ENCODE data around the gene PODN. TPM values are rescaled to one million over a fixed set of nuclear protein-coding genes. Genes with fewer than 3 reads are reported as not detected.

The PODN gene
- total RNA-seq, 2 experiments from 2014 or later = not detected

DNA sequence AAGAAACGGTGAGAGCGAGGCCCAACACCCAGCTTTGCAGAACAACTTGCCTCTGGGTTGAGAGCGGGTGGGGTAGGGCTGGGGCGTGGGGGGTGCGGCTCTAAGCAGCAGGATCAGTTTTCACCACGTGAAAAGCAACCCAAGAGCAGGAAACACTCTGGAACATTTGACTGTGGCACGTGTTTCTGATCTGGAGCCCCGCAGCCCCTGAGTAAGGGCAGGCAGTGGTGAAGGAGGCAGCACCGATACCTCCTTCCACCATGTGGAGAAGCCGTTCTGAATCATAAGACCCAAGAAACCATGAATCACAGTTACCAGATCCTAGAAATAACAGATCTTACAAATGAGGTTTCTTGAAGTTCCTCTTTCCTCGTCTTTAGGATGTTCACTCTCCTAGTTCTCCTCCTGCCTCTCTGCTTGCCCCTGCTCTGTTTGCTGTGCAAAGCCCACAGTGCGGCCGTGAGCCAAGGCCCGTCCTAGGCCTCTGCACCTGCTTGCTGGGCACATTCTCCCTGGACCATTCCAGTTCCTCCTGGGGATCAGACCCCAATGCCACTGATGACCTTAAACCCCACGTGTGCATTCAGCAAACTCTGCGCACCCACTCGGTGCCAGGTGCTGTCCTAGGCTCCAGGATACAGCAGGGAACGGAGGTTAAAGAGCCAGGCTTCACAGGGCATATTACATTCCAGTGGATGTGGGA is 48.5 kb downstream of the PODN start:
- H3K36me3 Mint-ChIP-seq = no peaks in the 10 kb centered on the region
- DNase-seq = peak; percentile 16
- H3K4me3 Mint-ChIP-seq = no peak overlapping the region
- H3K27ac Mint-ChIP-seq = no peak overlapping the region
- H3K4me1 Mint-ChIP-seq = peaks cover 25% of the 10 kb centered on the region
- H3K27me3 Mint-ChIP-seq = peaks cover 7% of the 10 kb centered on the region
- peaks cover 3% of the 10 kb centered on the region for H3K9me3 Mint-ChIP-seq

DNA sequence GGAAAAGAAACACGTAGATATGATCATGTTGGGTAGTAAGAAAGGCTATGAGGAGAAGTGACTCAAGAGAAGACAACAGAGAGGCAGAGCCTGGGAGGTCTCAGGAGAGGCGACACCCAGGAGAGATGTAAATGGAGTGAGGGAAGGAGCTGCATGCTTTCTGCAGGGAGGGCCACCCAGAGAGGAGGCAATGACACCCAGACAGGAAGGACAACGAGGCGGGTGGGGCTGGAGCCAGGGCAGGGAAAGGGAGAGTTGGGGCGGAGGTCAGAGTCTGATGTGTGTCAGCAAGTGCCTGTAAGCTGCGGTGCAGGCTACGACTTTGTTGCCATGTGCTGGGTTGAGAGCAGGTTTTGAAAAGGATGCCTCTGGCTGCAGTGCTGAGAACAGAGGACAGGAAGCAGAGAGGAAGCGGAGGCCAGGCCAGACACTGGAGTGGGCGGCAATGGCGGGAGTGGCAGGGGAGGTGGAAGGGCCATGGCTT is 49.1 kb downstream of the PODN start:
- Mint-ChIP-seq H3K4me3 (no peak overlapping the region), H3K36me3 (no peaks in the 10 kb centered on the region), H3K27ac (no peak overlapping the region), H3K9me3 (peaks cover 3% of the 10 kb centered on the region), H3K4me1 (peaks cover 25% of the 10 kb centered on the region), H3K27me3 (peaks cover 7% of the 10 kb centered on the region)
- DNase-seq = no peak

DNA sequence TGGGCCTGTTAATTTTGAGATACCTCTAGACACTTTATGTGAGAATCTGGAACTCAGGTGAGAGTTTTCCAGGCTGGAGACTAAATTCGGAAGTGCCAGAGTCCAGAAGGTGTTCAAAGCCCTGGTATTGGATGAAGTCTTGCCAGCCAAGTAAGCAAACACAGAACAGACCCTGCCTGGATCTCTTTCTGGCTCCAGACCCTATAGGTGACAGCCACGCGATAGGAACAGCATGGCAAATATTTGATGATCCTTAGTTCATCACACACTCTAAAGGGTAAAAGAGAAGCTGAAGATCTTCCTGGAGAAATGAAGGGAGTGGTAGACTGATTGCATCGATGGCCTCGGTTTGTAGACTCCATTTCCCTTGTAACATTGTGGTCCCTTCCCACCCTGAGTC is 49.7 kb downstream of the PODN start:
- no peaks in the 10 kb centered on the region for H3K36me3 Mint-ChIP-seq
- H3K4me3 Mint-ChIP-seq = no peak overlapping the region
- peaks cover 3% of the 10 kb centered on the region for H3K9me3 Mint-ChIP-seq
- DNase-seq = no peak
- H3K4me1 Mint-ChIP-seq = peaks cover 25% of the 10 kb centered on the region
- peaks cover 7% of the 10 kb centered on the region for H3K27me3 Mint-ChIP-seq
- no peak overlapping the region for H3K27ac Mint-ChIP-seq

DNA sequence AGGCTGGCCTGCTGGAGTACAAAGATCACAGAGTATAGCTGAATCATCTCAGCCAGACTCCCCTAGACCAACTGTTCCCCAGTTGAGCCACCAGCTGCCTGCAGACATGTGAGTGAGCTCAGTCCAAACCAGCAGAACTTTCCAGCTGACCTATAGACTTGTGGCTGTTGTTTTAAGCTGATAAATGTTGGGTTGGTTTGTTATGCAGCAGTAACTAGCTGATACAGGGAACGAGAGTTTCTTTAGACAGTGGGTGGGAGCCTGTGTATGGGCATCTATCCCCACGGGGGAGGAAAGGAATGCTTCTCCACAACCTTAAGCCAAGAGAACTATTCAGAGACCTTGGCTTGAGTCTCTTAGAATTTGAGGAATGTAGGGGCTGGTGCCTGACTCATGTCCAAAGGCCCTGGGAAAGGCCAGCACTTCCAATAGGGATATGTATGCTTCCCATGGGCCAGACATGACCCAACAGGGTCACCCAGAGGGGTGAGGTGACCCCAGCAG is 50.3 kb downstream of the PODN start:
- Mint-ChIP-seq H3K9me3 (peaks cover 3% of the 10 kb centered on the region), H3K4me1 (peaks cover 23% of the 10 kb centered on the region), H3K36me3 (no peaks in the 10 kb centered on the region), H3K27ac (no peak overlapping the region), H3K27me3 (peaks cover 7% of the 10 kb centered on the region), H3K4me3 (no peak overlapping the region)
- DNase-seq = no peak

DNA sequence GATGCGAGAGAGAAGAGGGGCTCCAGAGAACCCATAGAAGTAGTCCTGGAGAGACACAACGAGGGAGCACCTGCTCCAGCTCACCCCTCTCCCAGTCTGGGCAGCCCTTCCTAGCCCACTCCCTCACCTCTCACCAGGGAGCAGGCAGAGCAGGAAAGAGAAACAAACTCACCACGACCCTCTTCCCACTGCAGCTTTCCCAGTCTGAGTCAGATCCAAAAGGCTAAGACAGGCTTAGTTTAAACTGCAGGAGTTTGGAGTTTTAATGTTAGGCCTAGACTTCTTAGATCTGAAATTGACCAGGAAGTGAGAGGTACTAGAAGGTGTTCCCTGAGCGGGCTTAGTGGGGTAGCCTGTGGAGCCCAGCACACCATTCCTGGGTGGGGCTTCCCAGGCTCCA is 50.8 kb downstream of the PODN start:
- H3K4me1 Mint-ChIP-seq = peaks cover 17% of the 10 kb centered on the region
- peaks cover 3% of the 10 kb centered on the region for H3K9me3 Mint-ChIP-seq
- H3K36me3 Mint-ChIP-seq = no peaks in the 10 kb centered on the region
- no peak overlapping the region for H3K27ac Mint-ChIP-seq
- peaks cover 7% of the 10 kb centered on the region for H3K27me3 Mint-ChIP-seq
- H3K4me3 Mint-ChIP-seq = no peak overlapping the region
- DNase-seq = no peak

DNA sequence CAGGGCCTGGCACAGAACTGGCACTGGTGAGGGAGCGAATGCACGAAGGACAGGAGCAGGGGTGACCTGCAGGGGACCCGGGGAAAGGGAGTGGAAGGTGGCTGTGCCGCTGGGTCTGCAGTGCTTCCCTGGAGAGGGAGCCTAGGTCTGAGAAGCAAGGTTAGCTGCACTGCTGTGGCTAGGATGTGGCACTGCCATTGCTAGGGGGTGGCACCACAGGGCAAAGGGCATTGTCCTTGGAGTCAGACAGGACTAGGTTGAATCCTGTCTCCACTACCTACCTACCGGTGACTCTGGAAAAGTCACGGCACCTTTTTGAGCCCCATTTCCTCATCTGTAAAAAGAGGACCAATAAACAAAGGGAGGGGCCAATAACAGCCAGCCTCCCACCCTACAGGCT is 52.1 kb downstream of the PODN start:
- H3K9me3 Mint-ChIP-seq = peaks cover 3% of the 10 kb centered on the region
- H3K27me3 Mint-ChIP-seq = peaks cover 7% of the 10 kb centered on the region
- H3K4me3 Mint-ChIP-seq = no peak overlapping the region
- no peak overlapping the region for H3K27ac Mint-ChIP-seq
- peaks cover 12% of the 10 kb centered on the region for H3K4me1 Mint-ChIP-seq
- DNase-seq = no peak
- H3K36me3 Mint-ChIP-seq = no peaks in the 10 kb centered on the region

DNA sequence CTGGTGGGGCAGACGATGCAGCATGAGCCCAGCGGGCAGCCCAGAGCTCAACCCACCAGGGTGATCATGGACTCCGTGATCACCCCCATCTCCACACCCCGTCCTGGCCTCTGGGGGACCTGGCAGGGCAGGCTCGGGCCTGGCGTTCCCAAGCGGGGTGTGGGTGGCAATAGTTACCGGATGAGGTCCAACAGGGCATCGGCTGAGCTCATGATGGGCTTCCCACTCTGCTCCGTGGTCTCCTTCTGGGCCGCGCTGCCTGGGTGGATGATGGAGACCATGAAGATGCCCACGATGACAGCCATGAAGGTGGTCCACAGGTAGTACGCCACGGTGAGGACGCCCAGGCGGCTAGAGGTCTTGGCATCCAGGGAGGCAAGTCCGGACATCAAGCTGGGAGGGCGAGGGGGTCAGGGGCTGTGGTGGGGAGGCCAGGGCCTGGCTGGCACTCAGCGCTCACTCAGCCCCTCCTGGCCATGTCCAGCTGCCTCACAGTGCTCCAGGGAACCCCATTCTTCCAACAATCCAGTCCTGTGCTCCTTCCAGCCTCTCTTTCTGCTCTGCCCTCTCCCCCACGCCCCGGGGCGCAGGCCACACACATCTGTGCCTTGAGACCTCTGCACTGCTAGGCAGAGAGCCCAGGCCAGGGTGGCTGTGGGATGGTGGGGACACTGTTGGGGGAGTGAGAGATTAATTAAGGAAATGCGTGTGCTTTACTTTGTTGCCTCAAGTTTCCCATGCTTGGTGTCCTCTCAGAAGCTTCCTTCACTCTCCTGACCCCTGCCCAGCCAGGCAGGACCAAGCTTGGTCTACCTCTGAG is 52.8 kb downstream of the PODN start:
- H3K9me3 Mint-ChIP-seq = peaks cover 3% of the 10 kb centered on the region
- peaks cover 7% of the 10 kb centered on the region for H3K27me3 Mint-ChIP-seq
- DNase-seq = no peak
- H3K27ac Mint-ChIP-seq = no peak overlapping the region
- H3K4me3 Mint-ChIP-seq = no peak overlapping the region
- peaks cover 12% of the 10 kb centered on the region for H3K4me1 Mint-ChIP-seq
- H3K36me3 Mint-ChIP-seq = no peaks in the 10 kb centered on the region

DNA sequence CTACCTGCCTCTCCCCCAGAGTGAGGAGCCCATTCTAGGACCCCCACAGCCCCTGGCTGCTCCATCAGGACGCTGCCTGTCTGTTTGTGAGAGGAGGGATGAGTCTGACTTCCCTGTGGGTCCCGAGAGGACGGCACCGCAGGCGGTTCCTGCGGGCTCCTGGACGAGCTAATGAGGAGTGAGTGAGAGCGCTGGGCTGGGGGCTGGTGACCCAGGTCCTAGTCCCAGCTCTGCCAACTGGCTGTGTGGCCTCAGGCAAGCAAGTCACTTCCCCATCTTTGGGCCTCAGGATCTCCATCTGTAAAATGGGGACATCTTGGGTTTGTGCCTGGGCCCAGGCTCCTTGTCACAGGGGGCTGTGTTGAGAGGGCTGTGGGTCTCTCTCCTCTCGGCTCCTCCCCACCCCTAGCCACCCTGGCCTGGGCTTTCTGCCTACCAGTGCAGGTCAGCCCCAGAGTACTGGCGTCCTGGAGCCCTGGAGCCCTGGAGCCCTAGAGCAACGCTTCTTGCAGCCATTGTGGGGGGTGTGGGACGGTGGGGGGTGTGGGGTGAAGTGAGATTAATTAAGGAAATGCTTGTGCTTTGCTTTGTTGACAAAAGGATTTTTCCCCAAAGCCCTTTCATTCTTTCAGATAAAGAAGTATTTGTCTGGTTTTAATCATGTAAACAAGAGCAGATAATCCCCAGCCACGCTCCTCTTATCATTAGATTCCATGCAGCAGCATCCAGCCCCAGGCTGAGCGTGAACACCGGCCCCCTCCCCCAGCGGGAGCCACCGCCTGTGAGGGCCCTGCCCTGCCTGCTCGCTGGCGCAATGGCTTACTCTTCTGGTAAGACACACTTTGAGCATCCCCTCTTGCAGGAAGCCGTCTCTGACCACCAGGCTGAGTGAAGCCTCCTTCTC is 53.6 kb downstream of the PODN start:
- Mint-ChIP-seq H3K36me3 (no peaks in the 10 kb centered on the region), H3K4me1 (peaks cover 9% of the 10 kb centered on the region), H3K4me3 (no peak overlapping the region), H3K27me3 (peaks cover 7% of the 10 kb centered on the region), H3K9me3 (peaks cover 3% of the 10 kb centered on the region), H3K27ac (no peak overlapping the region)
- no peak for DNase-seq

DNA sequence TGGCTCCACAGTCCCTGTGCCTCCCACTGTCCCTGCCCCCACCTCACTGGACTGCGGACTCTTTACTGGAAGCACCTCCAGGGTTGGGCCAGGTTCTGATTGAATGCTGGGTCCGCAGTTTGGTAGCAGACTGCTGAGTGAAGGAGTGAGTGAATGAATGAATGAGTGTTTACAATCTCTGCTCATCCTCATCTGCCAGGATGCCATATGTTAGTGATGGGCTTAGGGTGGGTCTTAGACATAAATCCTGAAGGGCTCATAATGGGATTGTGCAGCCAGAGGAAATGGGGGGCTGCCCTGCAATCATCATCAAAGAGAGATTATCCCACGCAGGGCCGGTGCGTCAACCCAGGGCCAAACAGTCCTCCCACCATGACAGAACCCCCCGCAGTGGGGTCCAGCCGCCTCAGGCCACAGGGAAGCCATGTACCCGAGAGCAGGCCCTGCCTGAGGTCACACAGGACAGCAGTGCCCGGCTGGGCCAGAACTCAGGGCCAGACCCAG is 54.3 kb downstream of the PODN start:
- Mint-ChIP-seq H3K4me3 (no peak overlapping the region), H3K36me3 (no peaks in the 10 kb centered on the region), H3K4me1 (peaks cover 2% of the 10 kb centered on the region), H3K27me3 (peaks cover under 1% of the 10 kb centered on the region), H3K27ac (no peak overlapping the region), H3K9me3 (peaks cover 3% of the 10 kb centered on the region)
- no peak for DNase-seq

DNA sequence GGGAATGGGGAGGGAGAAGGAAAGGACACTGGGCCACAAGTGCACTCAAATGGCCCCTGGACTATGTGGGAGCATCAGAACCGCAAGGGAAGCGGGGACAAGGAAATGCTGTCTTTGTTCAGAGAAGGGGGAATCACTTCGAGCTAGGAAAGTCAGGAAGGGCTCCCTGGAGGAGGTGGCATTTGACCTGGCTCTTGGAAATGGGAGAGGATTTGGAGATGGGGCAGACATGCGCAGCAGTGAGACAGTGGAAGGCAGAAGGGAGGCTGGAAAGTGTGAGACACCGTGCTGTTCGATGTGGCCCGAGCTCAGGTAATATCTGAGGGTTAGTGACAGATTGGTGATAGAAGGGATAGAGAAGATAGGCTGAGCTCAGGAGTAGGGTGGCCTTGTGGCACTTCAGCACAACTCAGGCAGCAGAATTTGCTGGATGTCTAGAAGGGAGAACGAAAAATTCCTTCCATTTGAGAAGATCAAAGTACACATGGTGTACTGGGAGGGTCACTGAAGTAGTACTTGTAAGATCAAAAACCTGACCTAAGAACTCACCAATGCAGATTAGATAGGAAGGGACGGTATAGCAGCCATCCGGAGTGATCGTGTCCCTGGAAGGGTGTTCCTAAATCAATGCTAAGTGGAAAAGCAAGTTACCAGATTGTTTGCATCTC is 55.1 kb downstream of the PODN start:
- H3K27me3 Mint-ChIP-seq = no peaks in the 10 kb centered on the region
- no peak for DNase-seq
- H3K36me3 Mint-ChIP-seq = no peaks in the 10 kb centered on the region
- no peak overlapping the region for H3K4me3 Mint-ChIP-seq
- H3K4me1 Mint-ChIP-seq = peaks cover 3% of the 10 kb centered on the region
- H3K27ac Mint-ChIP-seq = no peak overlapping the region
- peaks cover 3% of the 10 kb centered on the region for H3K9me3 Mint-ChIP-seq

DNA sequence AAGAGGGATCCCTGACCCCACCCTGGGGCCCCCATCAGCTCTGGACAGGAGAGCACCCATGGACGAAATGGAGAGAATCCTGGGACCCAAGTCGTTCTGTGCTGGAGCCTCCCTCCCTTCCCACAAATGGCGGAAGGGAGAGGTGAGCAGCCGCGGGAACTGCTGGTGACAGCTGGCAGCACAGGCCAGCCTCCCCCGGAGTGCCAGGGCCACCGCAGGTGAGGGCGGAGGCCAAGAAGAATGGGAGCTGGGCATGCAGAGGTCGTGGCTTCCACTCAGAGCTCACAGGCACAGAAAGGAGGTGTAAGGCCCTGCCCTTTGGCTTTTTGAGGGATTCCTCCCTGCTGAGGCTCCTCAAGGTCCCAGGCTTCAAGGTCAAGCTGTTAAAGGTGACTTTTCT is 55.8 kb downstream of the PODN start:
- H3K27ac Mint-ChIP-seq = no peak overlapping the region
- no peaks in the 10 kb centered on the region for H3K36me3 Mint-ChIP-seq
- H3K4me1 Mint-ChIP-seq = peaks cover 3% of the 10 kb centered on the region
- H3K9me3 Mint-ChIP-seq = no peaks in the 10 kb centered on the region
- no peak for DNase-seq
- no peak overlapping the region for H3K4me3 Mint-ChIP-seq
- no peaks in the 10 kb centered on the region for H3K27me3 Mint-ChIP-seq

DNA sequence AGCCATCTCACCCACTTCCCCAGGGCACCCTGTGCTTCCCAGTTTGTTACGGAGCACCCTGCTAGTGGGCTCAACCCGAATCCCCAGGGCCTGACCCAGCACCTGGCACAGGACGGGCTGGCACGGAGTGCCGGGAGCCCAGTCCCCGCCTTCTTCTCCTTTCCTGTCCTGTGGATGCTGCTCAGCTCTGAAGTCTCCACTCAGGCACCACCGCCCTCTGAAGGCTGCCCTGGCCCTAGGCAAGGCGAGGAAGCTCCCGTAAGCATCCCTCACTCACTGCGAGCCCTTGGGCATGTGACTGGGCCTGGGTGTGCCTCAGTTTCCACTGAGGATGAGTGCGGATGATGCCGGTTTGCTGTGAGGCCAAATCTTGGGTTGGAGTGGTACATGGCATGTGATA is 58.6 kb downstream of the PODN start:
- H3K4me1 Mint-ChIP-seq = peaks cover 3% of the 10 kb centered on the region
- no peaks in the 10 kb centered on the region for H3K27me3 Mint-ChIP-seq
- H3K36me3 Mint-ChIP-seq = no peaks in the 10 kb centered on the region
- no peaks in the 10 kb centered on the region for H3K9me3 Mint-ChIP-seq
- H3K27ac Mint-ChIP-seq = no peak overlapping the region
- DNase-seq = no peak
- H3K4me3 Mint-ChIP-seq = no peak overlapping the region

DNA sequence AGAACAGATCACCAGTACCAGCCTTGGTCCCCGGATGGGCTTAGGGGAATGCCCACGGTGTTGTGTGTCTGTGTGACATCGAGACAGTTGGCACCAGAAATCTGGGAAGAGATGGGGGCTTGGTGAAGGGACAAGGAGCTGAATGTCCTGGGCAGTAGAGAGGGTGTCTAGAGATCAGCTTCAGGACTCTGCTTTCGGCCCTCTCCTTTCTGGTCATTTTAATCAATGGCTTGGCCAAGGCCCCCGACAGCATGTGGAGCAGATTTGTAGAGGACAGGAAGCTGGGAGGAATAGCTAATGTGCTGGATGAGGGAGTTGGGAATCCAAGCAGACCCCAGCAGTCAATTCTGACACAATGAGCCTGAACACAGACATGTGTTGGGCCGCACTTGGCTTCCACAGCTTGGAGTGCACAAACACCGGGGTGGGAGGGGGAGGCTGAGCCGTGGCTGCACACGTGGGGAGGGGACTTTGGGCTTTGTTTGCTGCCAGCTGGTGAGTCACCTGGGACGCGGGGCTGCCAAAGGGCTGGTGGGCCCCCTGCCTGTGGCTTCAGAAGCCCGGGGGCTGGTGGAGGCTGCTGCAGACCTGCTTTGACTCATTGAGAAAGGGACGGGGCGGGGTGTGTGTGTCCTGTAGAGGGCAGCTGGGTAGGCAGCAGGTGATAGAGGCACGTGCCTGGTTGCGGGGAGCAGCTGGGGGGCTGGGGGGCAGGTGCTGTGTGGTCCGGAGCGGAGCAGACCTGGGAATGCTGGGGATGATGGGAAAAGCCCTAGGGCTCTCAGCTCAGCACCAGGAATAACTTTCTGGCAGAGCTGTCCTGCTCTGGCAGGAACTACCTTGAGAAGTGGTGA is 59.5 kb downstream of the PODN start:
- Mint-ChIP-seq H3K36me3 (no peaks in the 10 kb centered on the region), H3K27ac (no peak overlapping the region), H3K4me3 (no peak overlapping the region), H3K4me1 (peaks cover 3% of the 10 kb centered on the region), H3K27me3 (no peaks in the 10 kb centered on the region), H3K9me3 (no peaks in the 10 kb centered on the region)
- DNase-seq = peak; percentile 28
